Measurements from ENCODE around the gene DHRS2.

DHRS2 gene

GRCh38 chr14:23610090-23610814, 25.9 kb upstream of the DHRS2 start:
- Histone ChIP-seq H3K27me3 (ENCODE audit: low read depth, low read length) (peaks cover 23% of the 10 kb centered on the region; the same call in 1 of the 2 replicates), H3K9me3 (ENCODE audit: insufficient read depth, low read length) (no peaks in the 10 kb centered on the region; the same call in 1 of the 2 replicates), H2AFZ (ENCODE audit: low read depth, low read length) (no peak overlapping the region), H3K4me3 (ENCODE audit: low read length) (no peak overlapping the region), H4K20me1 (ENCODE audit: insufficient read depth, low read length) (no peaks in the 10 kb centered on the region), H3K79me2 (ENCODE audit: low read length) (no peaks in the 10 kb centered on the region), H3K9ac (ENCODE audit: low read length) (no peak overlapping the region), H3K4me1 (ENCODE audit: low read length) (peaks cover 8% of the 10 kb centered on the region), H3K36me3 (replicated peaks; ENCODE audit: low read depth, low read length) (no peaks in the 10 kb centered on the region), H3K4me2 (ENCODE audit: low read length) (no peak overlapping the region), H3K27ac (ENCODE audit: low read length) (no peak overlapping the region)
- no peak for TF ChIP-seq EZH2phosphoT487 (IDR thresholded peaks at IDR 0.05; ENCODE audit: low read depth)
- no peak for TF ChIP-seq CTCF (IDR thresholded peaks at IDR 0.05; ENCODE audit: low read depth, low read length)

- TF ChIP-seq CTCF (IDR thresholded peaks at IDR 0.05; ENCODE audit: low read depth, low read length), result no peak
- TF ChIP-seq EZH2phosphoT487 (IDR thresholded peaks at IDR 0.05; ENCODE audit: low read depth), result no peak
- Histone ChIP-seq H3K4me3 (ENCODE audit: low read length) (no peak overlapping the region), H4K20me1 (ENCODE audit: insufficient read depth, low read length) (no peaks in the 10 kb centered on the region), H3K36me3 (replicated peaks; ENCODE audit: low read depth, low read length) (no peaks in the 10 kb centered on the region), H3K4me2 (ENCODE audit: low read length) (no peak overlapping the region), H3K79me2 (ENCODE audit: low read length) (no peaks in the 10 kb centered on the region), H3K4me1 (ENCODE audit: low read length) (peaks cover 6% of the 10 kb centered on the region), H3K9me3 (ENCODE audit: insufficient read depth, low read length) (no peaks in the 10 kb centered on the region; the same call in 1 of the 2 replicates), H3K27ac (ENCODE audit: low read length) (no peak overlapping the region), H3K27me3 (ENCODE audit: low read depth, low read length) (peaks cover 23% of the 10 kb centered on the region; the same call in 1 of the 2 replicates), H2AFZ (ENCODE audit: low read depth, low read length) (no peak overlapping the region), H3K9ac (ENCODE audit: low read length) (no peak overlapping the region)
Observed at GRCh38 chr14:23610815-23611289, 25.3 kb upstream of the DHRS2 start.

GRCh38 chr14:23612354-23612732, 23.8 kb upstream of the DHRS2 start:
- no peaks in the 10 kb centered on the region for H4K20me1 ChIP-seq (ENCODE audit: insufficient read depth, low read length)
- H3K27me3 ChIP-seq (ENCODE audit: low read depth, low read length), result peaks cover 19% of the 10 kb centered on the region; the same call in 1 of the 2 replicates
- no peak overlapping the region for H3K4me3 ChIP-seq (ENCODE audit: low read length)
- no peak overlapping the region for H3K9ac ChIP-seq (ENCODE audit: low read length)
- H3K79me2 ChIP-seq (ENCODE audit: low read length), result no peaks in the 10 kb centered on the region
- H3K4me1 ChIP-seq (ENCODE audit: low read length), result no peaks in the 10 kb centered on the region
- no peaks in the 10 kb centered on the region; the same call in 1 of the 2 replicates for H3K9me3 ChIP-seq (ENCODE audit: insufficient read depth, low read length)
- H2AFZ ChIP-seq (ENCODE audit: low read depth, low read length), result no peak overlapping the region
- no peaks in the 10 kb centered on the region for H3K36me3 ChIP-seq (replicated peaks; ENCODE audit: low read depth, low read length)
- no peak for TF ChIP-seq EZH2phosphoT487 (IDR thresholded peaks at IDR 0.05; ENCODE audit: low read depth)
- no peak for TF ChIP-seq CTCF (IDR thresholded peaks at IDR 0.05; ENCODE audit: low read depth, low read length)
- H3K4me2 ChIP-seq (ENCODE audit: low read length), result no peak overlapping the region
- H3K27ac ChIP-seq (ENCODE audit: low read length), result no peak overlapping the region

GRCh38 chr14:23612802-23613201, 23.4 kb upstream of the DHRS2 start:
- peaks cover 20% of the 10 kb centered on the region; the same call in 1 of the 2 replicates for H3K27me3 ChIP-seq (ENCODE audit: low read depth, low read length)
- no peak overlapping the region for H3K9ac ChIP-seq (ENCODE audit: low read length)
- H3K79me2 ChIP-seq (ENCODE audit: low read length), result no peaks in the 10 kb centered on the region
- H4K20me1 ChIP-seq (ENCODE audit: insufficient read depth, low read length), result no peaks in the 10 kb centered on the region
- H3K4me3 ChIP-seq (ENCODE audit: low read length), result no peak overlapping the region
- TF ChIP-seq CTCF (IDR thresholded peaks at IDR 0.05; ENCODE audit: low read depth, low read length) (no peak), EZH2phosphoT487 (IDR thresholded peaks at IDR 0.05; ENCODE audit: low read depth) (no peak)
- no peaks in the 10 kb centered on the region for H3K36me3 ChIP-seq (replicated peaks; ENCODE audit: low read depth, low read length)
- no peak overlapping the region for H3K4me2 ChIP-seq (ENCODE audit: low read length)
- H3K27ac ChIP-seq (ENCODE audit: low read length), result no peak overlapping the region
- no peak overlapping the region for H2AFZ ChIP-seq (ENCODE audit: low read depth, low read length)
- H3K9me3 ChIP-seq (ENCODE audit: insufficient read depth, low read length), result no peaks in the 10 kb centered on the region; the same call in 1 of the 2 replicates
- H3K4me1 ChIP-seq (ENCODE audit: low read length), result no peaks in the 10 kb centered on the region

Measured in OCI-LY3 (cell line).